ENCODE data around the gene MEPE.

GRCh38 chr4:87807402-87807801, 25.4 kb upstream of the MEPE start:
- TF ChIP-seq RBAK (tag by site-specific recombination; IDR thresholded peaks at IDR 0.05) (no peak), ZNF23 (tag by site-specific recombination; IDR thresholded peaks at IDR 0.05; ENCODE audit: borderline replicate concordance) (no peak), PATZ1 (tag by site-specific recombination; IDR thresholded peaks at IDR 0.05) (no peak)

All from HEK293 (cell line).